Measurements from ENCODE around the gene NEURL4. TPM values are rescaled to one million over a fixed set of nuclear protein-coding genes. Genes with fewer than 3 reads are reported as not detected.

NEURL4 gene
- polyA plus RNA-seq (2011; rRNA removed) (12.2 and 18.3 TPM in 2 replicates), polyA plus RNA-seq (2017; fragmentation: RNase III; extraction: RNeasy Plus Mini Kit Qiagen cat#74134 plus additional on column Dnase treatment) (44.2 to 50.4 TPM (median 47.5 TPM) in 3 replicates), polyA minus RNA-seq (2011; rRNA and poly(A)+ RNA removed) (34.8 and 46.0 TPM in 2 replicates)
- polyA plus RNA-seq (2012; cell fraction: cytosol; rRNA removed): 30.8 and 32.2 TPM in 2 replicates
- polyA plus RNA-seq (2012; cell fraction: nucleus; rRNA removed): 199 and 235 TPM in 2 replicates

- FAIRE-seq: no peak
- H3K27ac ChIP-seq: peak within 1 kb of the TSS; percentile 89 to 98
- TF ChIP-seq PHF8 (IDR thresholded peaks at IDR 0.05; ENCODE audit: borderline replicate concordance, low read depth): peak; percentile 53; the same call in 1 of the 2 replicates
- peak; percentile 56 for TF ChIP-seq POLR2A (IDR thresholded peaks at IDR 0.05; ENCODE audit: low read length)
- TF ChIP-seq HMGXB4 (CRISPR knock-in tag; IDR thresholded peaks at IDR 0.05; ENCODE audit: borderline replicate concordance): no peak
- POLR2A ChIA-PET: interaction anchor here (0.9 to 1.6 kb wide), 9 partner anchors 9 to 231 kb away, joined by 3 to 22 read pairs (median 5); partner anchors contain the start of genes GPS2 and PLSCR3
- H3K4me1 ChIP-seq: peaks cover 15% of the 10 kb centered on the region; the same call in 2 of the 3 replicates
- peak within 1 kb of the TSS; percentile 95 for H3K4me2 ChIP-seq
- CTCF ChIA-PET: interaction anchor here (0.8 to 23.9 kb wide), 10 partner anchors 9 to 283 kb away, joined by 3 to 433 read pairs (median 7); partner anchors contain the start of genes ACAP1, SENP3 and SLC2A4
- peak; percentile 50 to 63 for ATAC-seq
- peak within 1 kb of the TSS; percentile 81 for H3K4me3 ChIP-seq
- no peaks in the 10 kb centered on the region for H3K9me3 ChIP-seq
- 2% methylated on average over 30 of the region's 50 CpGs for WGBS (ENCODE audit: missing lambda C conversion rate)
- peak in 1 of 2 experiments; percentile 44 for DNase-seq (ENCODE audit: low read depth in 1 of 2, low spot score in 1 of 2)
Observed at GRCh38 chr17:7328840-7329373, at the start of gene NEURL4. NEURL4 (minus strand) TSS chr17:7329335; CDS start chr17:7329312, 23 bp downstream.

DNA sequence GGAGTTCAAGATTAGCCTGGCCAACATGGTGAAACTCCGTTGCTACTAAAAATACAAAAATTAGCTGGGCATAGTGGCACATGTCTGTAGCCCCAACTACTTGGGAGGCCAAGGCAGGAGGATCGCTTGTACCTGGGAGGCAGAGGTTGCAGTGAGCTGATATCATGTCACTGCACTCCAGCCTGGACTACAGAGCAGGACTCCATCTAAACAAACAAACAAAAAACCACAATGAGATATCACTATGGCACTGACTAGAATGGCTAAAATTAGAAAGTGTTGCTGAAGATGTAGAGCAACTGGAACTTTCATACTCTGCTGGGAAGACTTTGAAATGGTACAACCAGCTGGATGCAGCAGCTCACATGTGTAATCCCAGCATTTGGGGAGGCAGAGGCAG lies 45.2 kb upstream of the NEURL4 start:
- Histone ChIP-seq H3K27ac (no peak overlapping the region), H3K4me3 (no peak overlapping the region), H3K4me1 (no peaks in the 10 kb centered on the region), H3K9me3 (peaks cover 9% of the 10 kb centered on the region; the same call in 2 of the 3 replicates), H3K4me2 (no peak overlapping the region)
- DNase-seq (ENCODE audit: low read depth in 1 of 2, low spot score in 1 of 2): no peak
- 73% methylated on average over 2 of the region's 2 CpGs for WGBS (ENCODE audit: missing lambda C conversion rate)
- ChIA-PET CTCF (interaction anchor here (1.5 to 12.6 kb wide), 5 partner anchors 9 to 186 kb away, joined by 3 to 154 read pairs (median 5); partner anchors contain the start of genes KCTD11 and TMEM95), POLR2A (no interaction called here)
- FAIRE-seq: no peak
- peak in 1 of 2 experiments; percentile 50; a peak in 2 of 6 replicates for ATAC-seq
- TF ChIP-seq CHD4 (IDR thresholded peaks at IDR 0.05; ENCODE audit: borderline replicate concordance): no peak
- no peak for TF ChIP-seq ZNF302 (CRISPR knock-in tag; IDR thresholded peaks at IDR 0.05)
- no peak for TF ChIP-seq SMC3 (IDR thresholded peaks at IDR 0.05)
- no peak for TF ChIP-seq RAD21 (conservative IDR thresholded peaks at IDR 0.05 in 1 of 2, IDR thresholded peaks at IDR 0.05 in 1 of 2)
- no peak for TF ChIP-seq MAFK (IDR thresholded peaks at IDR 0.05; ENCODE audit: partially characterized antibody)
- TF ChIP-seq NPAS2 (CRISPR knock-in tag; IDR thresholded peaks at IDR 0.05; ENCODE audit: borderline replicate concordance): no peak
- TF ChIP-seq ATOH8 (CRISPR knock-in tag; IDR thresholded peaks at IDR 0.05; ENCODE audit: low read depth): no peak
- TF ChIP-seq, protein P1, sequence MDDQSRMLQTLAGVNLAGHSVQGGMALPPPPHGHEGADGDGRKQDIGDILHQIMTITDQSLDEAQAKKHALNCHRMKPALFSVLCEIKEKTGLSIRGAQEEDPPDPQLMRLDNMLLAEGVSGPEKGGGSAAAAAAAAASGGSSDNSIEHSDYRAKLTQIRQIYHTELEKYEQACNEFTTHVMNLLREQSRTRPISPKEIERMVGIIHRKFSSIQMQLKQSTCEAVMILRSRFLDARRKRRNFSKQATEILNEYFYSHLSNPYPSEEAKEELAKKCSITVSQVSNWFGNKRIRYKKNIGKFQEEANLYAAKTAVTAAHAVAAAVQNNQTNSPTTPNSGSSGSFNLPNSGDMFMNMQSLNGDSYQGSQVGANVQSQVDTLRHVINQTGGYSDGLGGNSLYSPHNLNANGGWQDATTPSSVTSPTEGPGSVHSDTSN (IDR thresholded peaks at IDR 0.05): no peak
- no peak for TF ChIP-seq HOXA7 (CRISPR knock-in tag; IDR thresholded peaks at IDR 0.05)
- no peak for TF ChIP-seq HEYL (CRISPR knock-in tag; IDR thresholded peaks at IDR 0.05)
- TF ChIP-seq RNF2 (IDR thresholded peaks at IDR 0.05; ENCODE audit: borderline replicate concordance, low read depth): no peak
- no peak for TF ChIP-seq POLR2A (IDR thresholded peaks at IDR 0.05; ENCODE audit: low read length)
- TF ChIP-seq EHF (CRISPR knock-in tag; IDR thresholded peaks at IDR 0.05): no peak
- no peak for TF ChIP-seq REST (IDR thresholded peaks at IDR 0.05)
- TF ChIP-seq PHF8 (IDR thresholded peaks at IDR 0.05; ENCODE audit: borderline replicate concordance, low read depth): no peak
- no peak for TF ChIP-seq GATA3 (IDR thresholded peaks at IDR 0.05; ENCODE audit: borderline replicate concordance)
- TF ChIP-seq BCL3 (IDR thresholded peaks at IDR 0.05): no peak
- TF ChIP-seq, protein P2, sequence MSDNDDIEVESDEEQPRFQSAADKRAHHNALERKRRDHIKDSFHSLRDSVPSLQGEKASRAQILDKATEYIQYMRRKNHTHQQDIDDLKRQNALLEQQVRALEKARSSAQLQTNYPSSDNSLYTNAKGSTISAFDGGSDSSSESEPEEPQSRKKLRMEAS (IDR thresholded peaks at IDR 0.05): no peak
